GM12872 (cell line): Measurements from ENCODE around the gene GPC5.

Source experiments
- TF ChIP-seq, protein P1 (sequence below): IDR thresholded peaks from 3 replicates; pipeline ENCODE4 v1.5.1; 2011; ENCODE audit warnings: low read depth, mild to moderate bottlenecking, low read length, moderate library complexity; ENCODE audit not compliant: insufficient read depth

Gene GPC5

DNA sequence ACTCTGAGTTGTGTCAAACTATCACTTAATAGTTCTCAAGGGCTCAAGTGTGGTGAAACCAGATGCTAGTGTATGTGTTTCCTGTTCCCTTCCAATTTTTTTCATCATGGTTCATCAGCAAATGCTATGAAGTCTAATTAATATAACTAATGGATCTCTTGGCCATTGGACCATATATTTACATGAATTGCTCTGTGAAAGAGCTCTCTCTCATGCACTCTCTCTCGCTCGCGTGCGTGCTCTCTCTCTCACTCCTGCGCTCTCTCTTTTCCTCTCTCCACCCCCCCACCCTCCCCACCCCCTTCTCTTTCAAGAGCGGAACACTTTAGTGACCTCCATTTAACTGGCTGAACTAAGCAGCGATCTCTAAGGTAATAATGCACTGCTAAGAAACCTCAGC, 1281.2 kb downstream of the GPC5 start:
- TF ChIP-seq, protein P1, sequence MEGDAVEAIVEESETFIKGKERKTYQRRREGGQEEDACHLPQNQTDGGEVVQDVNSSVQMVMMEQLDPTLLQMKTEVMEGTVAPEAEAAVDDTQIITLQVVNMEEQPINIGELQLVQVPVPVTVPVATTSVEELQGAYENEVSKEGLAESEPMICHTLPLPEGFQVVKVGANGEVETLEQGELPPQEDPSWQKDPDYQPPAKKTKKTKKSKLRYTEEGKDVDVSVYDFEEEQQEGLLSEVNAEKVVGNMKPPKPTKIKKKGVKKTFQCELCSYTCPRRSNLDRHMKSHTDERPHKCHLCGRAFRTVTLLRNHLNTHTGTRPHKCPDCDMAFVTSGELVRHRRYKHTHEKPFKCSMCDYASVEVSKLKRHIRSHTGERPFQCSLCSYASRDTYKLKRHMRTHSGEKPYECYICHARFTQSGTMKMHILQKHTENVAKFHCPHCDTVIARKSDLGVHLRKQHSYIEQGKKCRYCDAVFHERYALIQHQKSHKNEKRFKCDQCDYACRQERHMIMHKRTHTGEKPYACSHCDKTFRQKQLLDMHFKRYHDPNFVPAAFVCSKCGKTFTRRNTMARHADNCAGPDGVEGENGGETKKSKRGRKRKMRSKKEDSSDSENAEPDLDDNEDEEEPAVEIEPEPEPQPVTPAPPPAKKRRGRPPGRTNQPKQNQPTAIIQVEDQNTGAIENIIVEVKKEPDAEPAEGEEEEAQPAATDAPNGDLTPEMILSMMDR = no peak

DNA sequence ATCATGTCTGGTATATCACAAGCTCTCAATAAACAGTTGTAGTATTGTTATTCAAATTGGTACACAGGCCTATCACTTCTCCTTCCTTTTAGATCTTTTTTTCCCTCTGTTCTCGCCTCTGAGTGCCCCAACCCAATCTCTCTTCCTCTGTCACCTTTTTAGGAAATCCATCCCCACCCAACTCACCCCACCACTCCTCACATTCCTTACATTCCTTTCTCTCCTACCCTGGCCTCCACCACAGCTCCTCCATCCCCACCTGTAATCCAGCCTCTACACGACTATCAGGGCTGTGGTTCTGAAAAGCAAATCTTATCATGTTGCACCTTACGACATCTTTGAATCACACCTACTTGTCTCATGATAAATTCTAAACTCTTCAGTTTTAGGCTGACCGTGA, 1282.8 kb downstream of the GPC5 start:
- TF ChIP-seq, protein P1 = no peak

DNA sequence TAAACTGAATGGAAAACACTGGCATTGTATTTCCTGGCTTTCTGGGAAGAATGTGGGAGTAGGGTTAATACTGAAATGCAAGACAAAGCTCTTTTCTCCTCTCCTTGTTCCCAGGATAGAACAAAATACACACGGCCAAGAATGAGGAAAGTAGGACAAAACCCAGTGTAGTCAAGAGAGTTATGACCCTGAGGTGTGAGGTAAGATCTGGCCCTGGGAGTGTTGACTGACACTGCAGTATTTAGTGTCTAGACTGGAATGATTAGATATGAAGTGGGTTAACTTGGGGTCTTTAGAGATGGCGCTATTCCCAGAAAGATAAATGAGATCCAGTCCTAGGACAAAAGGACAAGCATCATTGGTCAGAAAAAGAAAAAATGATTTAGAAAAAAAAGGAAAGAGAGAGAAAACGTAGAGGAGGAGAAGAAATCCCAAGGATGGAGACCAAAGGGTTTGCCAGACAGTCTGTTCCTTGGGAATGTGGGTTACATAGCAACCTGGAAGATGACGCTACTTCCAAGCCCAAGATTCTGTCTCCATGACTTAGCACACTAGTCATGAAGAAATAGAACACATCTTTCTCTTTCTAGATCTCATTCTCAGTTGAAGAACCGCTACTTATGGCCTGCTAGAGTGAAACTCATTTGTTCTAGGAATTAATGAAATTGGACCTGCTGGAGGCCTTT, 1284.6 kb downstream of the GPC5 start:
- TF ChIP-seq, protein P1 = no peak

DNA sequence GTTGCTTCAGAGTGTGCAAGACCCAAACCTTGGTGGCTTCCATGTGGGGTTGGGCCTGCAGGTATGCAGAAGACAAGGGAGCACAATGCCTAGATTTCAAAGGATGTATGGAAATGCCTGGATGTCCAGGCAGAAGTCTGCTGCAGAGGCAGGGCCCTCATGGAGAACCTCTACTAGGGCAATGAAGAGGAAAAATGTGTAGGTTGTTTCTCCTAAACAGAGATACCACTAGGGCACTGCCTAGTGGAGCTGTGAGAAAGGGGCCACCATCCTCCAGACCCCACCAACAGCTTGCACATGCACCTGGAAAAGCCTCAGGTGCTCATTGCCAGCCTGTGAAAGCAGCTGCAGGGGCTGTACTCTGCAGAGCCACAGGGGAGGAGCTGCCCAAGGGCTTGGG, 1295.6 kb downstream of the GPC5 start:
- TF ChIP-seq, protein P1 = no peak

DNA sequence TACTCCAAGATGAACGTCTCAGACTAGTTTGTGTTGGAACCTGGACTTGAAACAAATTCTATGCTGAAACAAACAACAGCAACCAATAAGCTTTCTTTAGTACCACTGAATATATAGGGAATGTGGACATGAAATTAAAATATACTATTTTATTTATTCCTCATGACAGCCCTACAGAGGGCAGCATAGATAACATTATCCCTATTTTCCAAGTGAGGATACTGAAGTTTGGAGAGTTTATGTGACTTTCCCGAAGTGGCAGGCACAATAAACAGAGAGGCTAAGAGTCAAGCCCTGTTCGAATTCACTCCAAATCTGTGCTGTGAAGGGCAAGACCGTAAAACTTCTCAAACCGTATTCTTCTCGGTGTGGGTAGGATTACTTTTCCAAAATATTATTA, 1318.3 kb downstream of the GPC5 start:
- TF ChIP-seq, protein P1 = no peak

DNA sequence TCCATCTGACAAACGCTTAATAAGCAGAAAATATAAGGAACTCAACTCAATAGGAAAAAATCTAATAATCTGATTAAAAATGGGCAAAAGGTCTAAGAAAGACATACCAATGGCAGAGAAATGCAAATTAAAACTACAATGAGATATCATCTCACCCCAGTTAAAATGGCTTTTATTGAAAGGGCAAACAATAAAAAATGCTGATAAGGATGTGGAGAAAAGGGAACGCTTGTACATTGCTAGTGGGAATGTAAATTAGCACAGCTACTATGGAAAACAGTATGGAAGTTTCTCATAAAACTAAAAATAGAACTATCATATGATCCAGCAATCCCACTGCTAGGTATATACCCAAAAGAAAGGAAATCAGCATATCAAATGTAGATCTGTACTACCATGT, 1319.4 kb downstream of the GPC5 start:
- TF ChIP-seq, protein P1 = no peak

DNA sequence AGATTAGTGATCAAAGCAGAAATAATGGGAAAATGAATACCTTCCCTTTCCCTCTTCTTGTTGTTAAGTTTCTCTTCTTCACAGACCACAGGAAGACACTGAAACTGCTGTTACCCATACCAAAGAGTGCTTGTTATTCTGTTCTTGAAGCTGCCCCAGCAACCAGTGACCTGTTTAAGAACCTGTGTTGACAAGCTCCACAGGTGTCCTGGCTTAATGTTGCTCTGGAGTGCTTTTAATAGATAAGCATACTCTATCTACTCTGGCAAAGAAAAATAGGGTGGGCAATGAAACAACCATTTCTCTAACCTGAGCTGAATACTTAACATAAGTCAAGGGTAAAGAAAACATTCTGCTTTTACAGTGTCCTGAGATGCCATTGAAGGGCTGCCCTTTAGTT, 1321.4 kb downstream of the GPC5 start:
- TF ChIP-seq, protein P1 = no peak
